OCI-LY1 (cell line): ENCODE results near the gene ZNF668.
"Not testable (repeated sequence)": the region's sequence is repeated elsewhere in the genome, so short reads cannot be mapped to it uniquely, and the experiment has no call there.

Experiments used
- H2AFZ ChIP-seq: fragments of 200-600 bp; sonication (generic), shearing (Covaris generic); 2 replicates; pipeline ENCODE4 v1.6.0; 2014; ENCODE audit warnings: antibody characterized with exemption, mild to moderate bottlenecking, low read length
- H3F3A ChIP-seq: fragments of 200-600 bp; sonication (generic), shearing (Covaris generic); 2 replicates; pipeline ENCODE4 v1.6.0; 2014; ENCODE audit warnings: mild to moderate bottlenecking, antibody characterized with exemption, low read length, moderate library complexity; ENCODE audit not compliant: insufficient read depth
- H3K27ac ChIP-seq: fragments of 200-600 bp; sonication (generic); 2 replicates; pipeline ENCODE4 v1.5.1; 2014; ENCODE audit warnings: low read length, mixed run types, mild to moderate bottlenecking, low read depth; ENCODE audit not compliant: poor library complexity, severe bottlenecking
- H3K27me3 ChIP-seq: fragments of 200-600 bp; sonication (generic); 2 replicates; pipeline ENCODE4 v1.6.0; 2014; ENCODE audit warnings: antibody characterized with exemption, mild to moderate bottlenecking, low read length, moderate library complexity; ENCODE audit not compliant: insufficient read depth
- H3K36me3 ChIP-seq: fragments of 200-600 bp; sonication (generic); 2 replicates; pipeline ENCODE4 v1.6.1; 2014; ENCODE audit warnings: mild to moderate bottlenecking, antibody characterized with exemption, low read length, moderate library complexity, mixed read lengths; ENCODE audit not compliant: insufficient read depth
- H3K4me1 ChIP-seq: fragments of 200-600 bp; sonication (generic); 2 replicates; pipeline ENCODE4 v1.5.1; 2014; ENCODE audit warnings: mild to moderate bottlenecking, low read length, moderate library complexity; ENCODE audit not compliant: insufficient read depth, severe bottlenecking
- H3K4me2 ChIP-seq: fragments of 200-600 bp; sonication (generic), shearing (Covaris generic); 2 replicates; pipeline ENCODE4 v1.6.1; 2014; ENCODE audit warnings: low read length
- H3K4me3 ChIP-seq: fragments of 200-600 bp; sonication (generic); 2 replicates; pipeline ENCODE4 v1.5.1; 2014; ENCODE audit warnings: low read length, low read depth, mild to moderate bottlenecking, mixed read lengths; ENCODE audit not compliant: poor library complexity, severe bottlenecking
- H3K79me2 ChIP-seq: fragments of 200-600 bp; shearing (Covaris generic); 2 replicates; pipeline ENCODE4 v1.6.1; 2016; ENCODE audit warnings: mixed run types, low read length, mixed read lengths; ENCODE audit not compliant: insufficient read depth
- H3K9ac ChIP-seq: fragments of 200-600 bp; sonication (generic), shearing (Covaris generic); 2 replicates; pipeline ENCODE4 v1.6.1; 2014; ENCODE audit warnings: mild to moderate bottlenecking, low read length, mixed read lengths
- H3K9me2 ChIP-seq: fragments of 200-600 bp; sonication (generic), shearing (Covaris generic); 2 replicates; pipeline ENCODE4 v1.6.1; 2014; ENCODE audit warnings: low read depth, mild to moderate bottlenecking, low read length, mixed read lengths
- H3K9me3 ChIP-seq: fragments of 200-600 bp; shearing (Covaris generic); 2 replicates; pipeline ENCODE4 v1.6.1; 2014; ENCODE audit warnings: low read length, mixed read lengths
- H4K20me1 ChIP-seq: fragments of 200-600 bp; sonication (generic), shearing (Covaris generic); 2 replicates; pipeline ENCODE4 v1.6.0; 2016; ENCODE audit warnings: mild to moderate bottlenecking, low read length; ENCODE audit not compliant: insufficient read depth

Gene ZNF668

GRCh38 chr16:31011815-31012214 lies 62.2 kb downstream of the ZNF668 start:
- H4K20me1 ChIP-seq, H3K9ac ChIP-seq, H3K79me2 ChIP-seq, H3K9me3 ChIP-seq, H3K27ac ChIP-seq, H3K36me3 ChIP-seq, H2AFZ ChIP-seq, H3K4me3 ChIP-seq, H3K4me2 ChIP-seq, H3K9me2 ChIP-seq, H3F3A ChIP-seq, H3K4me1 ChIP-seq: not testable (repeated sequence)
- H3K27me3 ChIP-seq = peaks cover 11% of the 10 kb centered on the region; the same call in 1 of the 2 replicates
